Measurements from ENCODE around the gene PRKRA. TPM values are rescaled to one million over a fixed set of nuclear protein-coding genes. Genes with fewer than 3 reads are reported as not detected.

The PRKRA gene
- total RNA-seq, 1 donor from 2014 or later = 61.3 TPM

DNA sequence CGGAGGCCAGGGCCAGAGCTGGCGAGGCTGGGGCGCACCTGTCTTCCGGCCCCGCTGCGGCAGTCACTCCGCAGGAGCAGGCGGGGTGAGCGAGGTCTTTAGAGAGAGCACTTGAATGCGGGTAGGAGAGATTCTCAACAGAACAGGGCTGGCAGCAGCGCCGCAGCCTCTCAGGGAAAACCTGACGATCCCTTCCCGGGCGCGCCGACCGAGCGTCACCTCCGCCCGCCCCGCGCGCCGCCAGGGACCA, 526 bp downstream of the PRKRA start:
- ATAC-seq (ENCODE audit: low read depth) (peak; percentile 26), DNase-seq (no peak)
- Mint-ChIP-seq H3K27me3 (no peaks in the 10 kb centered on the region), H3K4me3 (peak overlapping the region; percentile 86), H3K27ac (peak overlapping the region; percentile 86), H3K9me3 (no peaks in the 10 kb centered on the region), H3K4me1 (peaks cover 28% of the 10 kb centered on the region), H3K36me3 (ENCODE audit: low read depth) (peaks cover 31% of the 10 kb centered on the region)
- TF ChIP-seq, protein P1, sequence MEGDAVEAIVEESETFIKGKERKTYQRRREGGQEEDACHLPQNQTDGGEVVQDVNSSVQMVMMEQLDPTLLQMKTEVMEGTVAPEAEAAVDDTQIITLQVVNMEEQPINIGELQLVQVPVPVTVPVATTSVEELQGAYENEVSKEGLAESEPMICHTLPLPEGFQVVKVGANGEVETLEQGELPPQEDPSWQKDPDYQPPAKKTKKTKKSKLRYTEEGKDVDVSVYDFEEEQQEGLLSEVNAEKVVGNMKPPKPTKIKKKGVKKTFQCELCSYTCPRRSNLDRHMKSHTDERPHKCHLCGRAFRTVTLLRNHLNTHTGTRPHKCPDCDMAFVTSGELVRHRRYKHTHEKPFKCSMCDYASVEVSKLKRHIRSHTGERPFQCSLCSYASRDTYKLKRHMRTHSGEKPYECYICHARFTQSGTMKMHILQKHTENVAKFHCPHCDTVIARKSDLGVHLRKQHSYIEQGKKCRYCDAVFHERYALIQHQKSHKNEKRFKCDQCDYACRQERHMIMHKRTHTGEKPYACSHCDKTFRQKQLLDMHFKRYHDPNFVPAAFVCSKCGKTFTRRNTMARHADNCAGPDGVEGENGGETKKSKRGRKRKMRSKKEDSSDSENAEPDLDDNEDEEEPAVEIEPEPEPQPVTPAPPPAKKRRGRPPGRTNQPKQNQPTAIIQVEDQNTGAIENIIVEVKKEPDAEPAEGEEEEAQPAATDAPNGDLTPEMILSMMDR (IDR thresholded peaks at IDR 0.05) = no peak
- CTCF ChIA-PET = interaction anchor here (0.7 to 1.1 kb wide), 4 partner anchors 31 to 80 kb away, joined by 3 to 11 read pairs (median 4); no protein-coding TSS in a partner anchor
- POLR2A ChIA-PET = interaction anchor here (0.5 to 2.5 kb wide), 15 partner anchors 13 to 1285 kb away, joined by 3 to 70 read pairs (median 6); partner anchors contain the start of genes FKBP7, HNRNPA3, NFE2L2 and PLEKHA3
- intact Hi-C loops (cut with micrococcal nuclease) = loop anchor here (1.0 to 10.0 kb wide), 5 partner anchors 10 to 1116 kb away; partner anchors contain the start of gene SESTD1

DNA sequence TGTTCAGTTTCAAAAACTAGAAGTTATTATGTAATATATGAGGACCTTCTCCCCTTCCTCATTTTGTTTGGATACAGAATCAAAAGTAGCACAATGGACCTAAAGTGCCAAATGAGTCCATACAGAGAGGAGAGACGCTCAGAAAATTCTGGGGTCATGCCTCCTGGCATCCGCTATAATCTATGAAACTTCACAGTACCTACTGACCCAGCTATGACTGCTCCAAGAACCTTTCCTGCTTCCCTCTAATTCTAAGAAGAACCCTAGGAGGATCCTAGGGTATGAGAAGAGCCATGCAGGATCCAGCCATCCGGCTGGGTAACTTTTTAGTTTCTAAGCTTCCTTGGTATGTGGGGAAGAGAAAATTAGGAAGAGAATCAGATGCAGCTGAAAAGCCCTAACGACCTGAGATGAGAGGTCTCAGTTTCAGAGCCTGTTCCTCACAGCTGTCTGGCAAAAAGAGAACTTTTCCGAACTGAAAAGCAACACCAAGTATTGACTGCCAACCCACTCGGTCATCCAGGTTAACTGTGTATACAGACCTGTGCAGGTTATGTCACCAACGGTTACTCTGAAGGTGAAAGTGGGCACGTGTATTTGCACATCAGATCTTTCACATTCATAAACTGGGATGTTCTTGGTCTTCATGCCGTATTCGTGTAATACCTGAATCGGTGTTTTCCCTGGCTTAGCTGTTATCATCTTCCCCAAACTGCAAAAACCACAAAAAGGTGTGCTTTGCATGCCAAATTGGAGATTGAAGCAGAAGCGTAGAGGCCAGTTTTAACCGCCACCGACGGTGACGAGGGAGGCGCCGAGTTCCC, 1.1 kb downstream of the PRKRA start:
- intact Hi-C loops (cut with micrococcal nuclease) = loop anchor here (1.0 to 10.0 kb wide), 5 partner anchors 10 to 1115 kb away; partner anchors contain the start of gene SESTD1
- H3K4me1 Mint-ChIP-seq = peaks cover 28% of the 10 kb centered on the region
- H3K36me3 Mint-ChIP-seq (ENCODE audit: low read depth) = peaks cover 36% of the 10 kb centered on the region
- POLR2A ChIA-PET = interaction anchor here (0.5 to 2.5 kb wide), 10 partner anchors 8 to 1186 kb away, joined by 3 to 70 read pairs (median 6); partner anchors contain the start of genes FKBP7, NFE2L2 and PLEKHA3
- TF ChIP-seq, protein P1 (IDR thresholded peaks at IDR 0.05) = no peak
- H3K27me3 Mint-ChIP-seq = no peaks in the 10 kb centered on the region
- ATAC-seq (ENCODE audit: low read depth) (peak; percentile 0), DNase-seq (no peak)
- H3K9me3 Mint-ChIP-seq = no peaks in the 10 kb centered on the region
- CTCF ChIA-PET = interaction anchor here (0.7 kb wide), 1 partner anchor 35 kb away, joined by 4 read pairs; no protein-coding TSS in a partner anchor
- H3K27ac Mint-ChIP-seq = peak overlapping the region; percentile 86
- peak overlapping the region; percentile 86 for H3K4me3 Mint-ChIP-seq

DNA sequence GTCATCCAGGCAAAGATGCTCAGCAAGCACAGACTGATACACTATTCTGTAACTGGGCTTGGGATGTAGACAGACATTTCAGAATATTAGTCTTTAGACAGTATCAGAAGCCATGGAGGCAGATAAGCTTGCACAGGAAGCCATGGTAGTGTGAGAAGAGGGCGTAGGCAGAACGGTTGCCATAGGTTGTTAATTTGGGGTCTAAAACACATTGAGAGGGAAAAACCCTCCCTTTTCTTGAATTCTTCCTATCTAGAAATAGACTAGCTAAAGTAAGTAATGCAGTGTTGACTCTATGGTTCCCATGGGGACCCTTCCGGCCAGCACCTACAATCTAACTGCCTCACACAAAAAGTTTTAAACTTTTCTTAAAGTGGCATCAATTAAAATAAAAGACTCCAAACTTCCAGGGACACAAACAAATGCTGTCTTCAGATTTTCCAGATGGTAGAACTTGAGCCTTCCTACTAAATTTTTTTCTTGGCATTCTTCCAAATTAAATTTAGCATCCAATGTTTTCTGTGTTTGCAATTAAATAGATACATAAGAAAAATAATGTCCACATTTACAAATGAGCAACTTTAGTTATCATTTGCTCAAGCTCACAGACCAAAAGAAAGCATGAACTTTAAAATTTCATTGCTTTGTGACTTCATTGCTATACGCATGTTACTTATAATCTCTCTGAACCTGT, 1.9 kb downstream of the PRKRA start:
- TF ChIP-seq, protein P1 (IDR thresholded peaks at IDR 0.05) = no peak
- Mint-ChIP-seq H3K27me3 (no peaks in the 10 kb centered on the region), H3K9me3 (no peaks in the 10 kb centered on the region), H3K4me1 (peaks cover 28% of the 10 kb centered on the region), H3K27ac (no peak overlapping the region), H3K36me3 (ENCODE audit: low read depth) (peaks cover 43% of the 10 kb centered on the region), H3K4me3 (peak overlapping the region; percentile 9)
- ChIA-PET CTCF (no interaction called here), POLR2A (interaction anchor here (0.6 to 2.5 kb wide), 4 partner anchors 8 to 35 kb away, joined by 3 to 70 read pairs (median 15); partner anchors contain the start of gene PLEKHA3)
- intact Hi-C loops (cut with micrococcal nuclease) = no loop called here
- ATAC-seq (ENCODE audit: low read depth) (no peak), DNase-seq (no peak)

GRCh38 chr2:178441426-178441825, 9.5 kb downstream of the PRKRA start:
- no peak overlapping the region for H3K27ac Mint-ChIP-seq

More at GRCh38 chr2:178441426-178441825, 9.5 kb downstream of the PRKRA start:
- ATAC-seq (ENCODE audit: low read depth) = no peak
- intact Hi-C loops (cut with micrococcal nuclease) = no loop called here
- ChIA-PET CTCF (no interaction called here), POLR2A (interaction anchor here (0.6 kb wide), 1 partner anchor 8 kb away, joined by 3 read pairs; no protein-coding TSS in a partner anchor)
- Mint-ChIP-seq H3K27me3 (no peaks in the 10 kb centered on the region), H3K4me3 (no peak overlapping the region), H3K36me3 (ENCODE audit: low read depth) (peaks cover 73% of the 10 kb centered on the region), H3K9me3 (no peaks in the 10 kb centered on the region), H3K4me1 (no peaks in the 10 kb centered on the region)
- DNase-seq = no peak
- TF ChIP-seq, protein P1 (IDR thresholded peaks at IDR 0.05) = no peak

Measured in activated B cell treated with CpG ODN at 0.5 μM for 24 hours (primary cell).